GM18498 (cell line): ENCODE measurements around the gene FBXL2.
"Not testable (repeated sequence)": the region's sequence is repeated elsewhere in the genome, so short reads cannot be mapped to it uniquely, and the experiment has no call there.

Experiments
- ATAC-seq: cut with Tn5 transposase; IDR thresholded peaks from one replicate; pipeline ENCODE4 v1.9.1; 2021; ENCODE audit warnings: mild to moderate bottlenecking, moderate library complexity; ENCODE audit not compliant: unreplicated experiment

FBXL2 gene

DNA sequence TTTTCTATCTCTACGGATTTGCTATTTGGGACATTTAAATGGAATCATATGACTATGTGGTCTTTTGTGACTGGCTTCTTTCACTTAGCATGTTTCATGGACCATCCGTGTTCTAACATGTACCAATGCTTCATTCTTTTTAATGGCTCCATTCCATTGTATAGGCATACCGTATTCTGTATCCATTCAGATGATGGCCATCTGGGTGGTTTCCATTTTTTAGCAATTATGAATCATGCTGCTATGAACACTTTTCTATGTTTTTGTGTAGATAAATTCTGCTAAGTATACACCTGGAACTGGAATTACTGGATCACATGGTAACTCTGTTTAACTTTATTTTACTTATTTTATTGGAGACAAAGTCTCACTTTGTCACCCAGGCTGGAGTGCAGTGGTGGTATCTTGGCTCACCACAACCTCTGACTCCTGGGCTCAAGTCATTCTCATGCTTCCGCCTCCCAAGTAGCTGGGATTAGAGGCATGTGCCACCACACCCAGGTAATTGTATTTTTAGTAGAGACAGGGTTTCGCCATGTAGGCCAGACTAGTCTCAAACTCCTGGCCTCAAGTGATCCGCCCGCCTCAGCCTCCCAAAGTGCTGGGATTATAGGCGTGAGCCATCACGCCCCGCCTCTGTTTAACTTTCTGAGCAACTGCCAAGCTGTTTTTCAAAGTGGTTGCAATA, 149.5 kb downstream of the FBXL2 start:
- no peak for ATAC-seq

GRCh38 chr3:33428734-33429133, 151.5 kb downstream of the FBXL2 start:
- no peak for ATAC-seq

DNA sequence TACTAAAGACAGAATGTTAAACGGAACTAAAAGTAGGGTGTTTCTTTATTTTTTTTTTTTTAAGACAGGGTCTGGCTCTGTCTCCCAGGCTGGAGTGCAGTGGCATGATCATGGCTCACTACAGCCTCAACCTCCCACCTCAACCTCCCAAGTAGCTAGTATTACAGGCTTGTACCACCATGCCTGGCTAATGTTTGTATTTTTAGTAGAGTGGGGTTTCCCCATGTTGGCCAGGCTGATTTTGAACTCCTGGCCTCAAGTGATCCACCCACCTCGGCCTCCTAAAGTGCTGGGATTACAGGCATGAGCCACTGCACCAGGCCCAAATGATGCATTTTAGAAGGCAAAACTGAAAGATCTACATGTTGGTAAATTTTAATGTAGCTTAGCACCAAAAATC, 152.1 kb downstream of the FBXL2 start:
- not testable (repeated sequence) for ATAC-seq

- peak; percentile 44 for ATAC-seq
These were observed 152.8 kb downstream of the FBXL2 start for GRCh38 chr3:33430061-33430460.

GRCh38 chr3:33430571-33430970, 153.3 kb downstream of the FBXL2 start:
- peak; percentile 9 for ATAC-seq

- no peak for ATAC-seq
These were observed 156.6 kb downstream of the FBXL2 start for GRCh38 chr3:33433843-33434242.
